Measurements from ENCODE around the gene GIMAP5. TPM values are rescaled to one million over a fixed set of nuclear protein-coding genes. Genes with fewer than 3 reads are reported as not detected.

The GIMAP5 gene
- total RNA-seq, 2 donors from 2014 or later, result 2.5 to 5.2 TPM

- no peak for DNase-seq
- no peaks in the 10 kb centered on the region for H3K9me3 ChIP-seq
- H3K4me1 ChIP-seq, result no peaks in the 10 kb centered on the region
- no peaks in the 10 kb centered on the region for H3K36me3 ChIP-seq
- intact Hi-C loops (cut with DNase I), result no loop called here
- H3K27me3 ChIP-seq, result no peaks in the 10 kb centered on the region
- no peak overlapping the region for H3K27ac ChIP-seq
- H3K4me3 ChIP-seq, result no peak overlapping the region
- H3K9ac ChIP-seq (ENCODE audit: low read depth in 2 of 2, low read length in 2 of 2), result no peak overlapping the region
- TF ChIP-seq CTCF (IDR thresholded peaks at IDR 0.05), result no peak
These were observed 8.7 kb downstream of the GIMAP5 start for GRCh38 chr7:150745876-150746275.

- no peak overlapping the region for H3K9ac ChIP-seq (ENCODE audit: low read depth in 2 of 2, low read length in 2 of 2)
- no peak for TF ChIP-seq CTCF (IDR thresholded peaks at IDR 0.05)
- no peaks in the 10 kb centered on the region for H3K4me1 ChIP-seq
- H3K27ac ChIP-seq, result no peak overlapping the region
- intact Hi-C loops (cut with DNase I), result no loop called here
- H3K4me3 ChIP-seq, result no peak overlapping the region
- no peaks in the 10 kb centered on the region for H3K27me3 ChIP-seq
- DNase-seq, result no peak
- no peaks in the 10 kb centered on the region for H3K9me3 ChIP-seq
- H3K36me3 ChIP-seq, result no peaks in the 10 kb centered on the region
These were observed 9.7 kb downstream of the GIMAP5 start for GRCh38 chr7:150746921-150747320.

GRCh38 chr7:150748376-150748775 lies 11.2 kb downstream of the GIMAP5 start:
- no peaks in the 10 kb centered on the region for H3K36me3 ChIP-seq
- H3K27ac ChIP-seq, result no peak overlapping the region
- no peak for TF ChIP-seq CTCF (IDR thresholded peaks at IDR 0.05)
- H3K9me3 ChIP-seq, result no peaks in the 10 kb centered on the region
- no peak for DNase-seq
- H3K9ac ChIP-seq (ENCODE audit: low read depth in 2 of 2, low read length in 2 of 2), result no peak overlapping the region
- H3K27me3 ChIP-seq, result no peaks in the 10 kb centered on the region
- intact Hi-C loops (cut with DNase I), result no loop called here
- H3K4me1 ChIP-seq, result no peaks in the 10 kb centered on the region
- H3K4me3 ChIP-seq, result no peak overlapping the region

GRCh38 chr7:150751702-150752101 lies 14.5 kb downstream of the GIMAP5 start:
- Histone ChIP-seq H3K9ac (ENCODE audit: low read depth in 2 of 2, low read length in 2 of 2) (no peak overlapping the region), H3K27ac (no peak overlapping the region), H3K36me3 (no peaks in the 10 kb centered on the region), H3K4me1 (no peaks in the 10 kb centered on the region), H3K4me3 (no peak overlapping the region), H3K9me3 (no peaks in the 10 kb centered on the region), H3K27me3 (no peaks in the 10 kb centered on the region)
- intact Hi-C loops (cut with DNase I), result no loop called here
- no peak for TF ChIP-seq CTCF (IDR thresholded peaks at IDR 0.05)
- DNase-seq, result no peak

- no peak overlapping the region for H3K9ac ChIP-seq (ENCODE audit: low read depth in 2 of 2, low read length in 2 of 2)
- no peak for TF ChIP-seq CTCF (IDR thresholded peaks at IDR 0.05)
- no peak for DNase-seq
- no peaks in the 10 kb centered on the region for H3K4me1 ChIP-seq
- no peak overlapping the region for H3K4me3 ChIP-seq
- H3K27me3 ChIP-seq, result no peaks in the 10 kb centered on the region
- intact Hi-C loops (cut with DNase I), result no loop called here
- no peak overlapping the region for H3K27ac ChIP-seq
- H3K9me3 ChIP-seq, result no peaks in the 10 kb centered on the region
- no peaks in the 10 kb centered on the region for H3K36me3 ChIP-seq
These were observed 16.0 kb downstream of the GIMAP5 start for GRCh38 chr7:150753239-150753638.
